NCI-H1105 treated with DMSO at 0.1 percent for 48 hours (cell line): Measurements from ENCODE around the gene GPR17.

Experiments used
- DNase-seq: peaks from one replicate; lab custom pipeline; 2025; lab: John Stamatoyannopoulos, UW

GPR17 gene

DNA sequence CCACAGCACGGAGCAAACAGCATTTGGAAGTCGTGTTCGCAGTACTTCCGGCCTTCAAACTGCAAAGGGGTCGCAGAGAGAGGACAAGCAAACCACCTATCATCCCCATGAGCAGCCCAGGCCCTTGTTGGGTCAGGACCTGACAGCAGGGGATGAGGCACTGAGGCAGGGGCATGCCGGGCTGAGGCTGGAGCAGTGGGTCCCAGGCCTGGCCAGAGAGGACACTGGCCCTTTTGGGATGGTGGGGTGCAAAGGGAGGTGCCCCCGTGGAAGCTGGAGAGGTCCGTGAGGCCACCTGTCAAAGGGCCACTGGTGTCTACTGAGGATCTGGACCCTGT, 8.9 kb downstream of the GPR17 start:
- DNase-seq: no peak

DNA sequence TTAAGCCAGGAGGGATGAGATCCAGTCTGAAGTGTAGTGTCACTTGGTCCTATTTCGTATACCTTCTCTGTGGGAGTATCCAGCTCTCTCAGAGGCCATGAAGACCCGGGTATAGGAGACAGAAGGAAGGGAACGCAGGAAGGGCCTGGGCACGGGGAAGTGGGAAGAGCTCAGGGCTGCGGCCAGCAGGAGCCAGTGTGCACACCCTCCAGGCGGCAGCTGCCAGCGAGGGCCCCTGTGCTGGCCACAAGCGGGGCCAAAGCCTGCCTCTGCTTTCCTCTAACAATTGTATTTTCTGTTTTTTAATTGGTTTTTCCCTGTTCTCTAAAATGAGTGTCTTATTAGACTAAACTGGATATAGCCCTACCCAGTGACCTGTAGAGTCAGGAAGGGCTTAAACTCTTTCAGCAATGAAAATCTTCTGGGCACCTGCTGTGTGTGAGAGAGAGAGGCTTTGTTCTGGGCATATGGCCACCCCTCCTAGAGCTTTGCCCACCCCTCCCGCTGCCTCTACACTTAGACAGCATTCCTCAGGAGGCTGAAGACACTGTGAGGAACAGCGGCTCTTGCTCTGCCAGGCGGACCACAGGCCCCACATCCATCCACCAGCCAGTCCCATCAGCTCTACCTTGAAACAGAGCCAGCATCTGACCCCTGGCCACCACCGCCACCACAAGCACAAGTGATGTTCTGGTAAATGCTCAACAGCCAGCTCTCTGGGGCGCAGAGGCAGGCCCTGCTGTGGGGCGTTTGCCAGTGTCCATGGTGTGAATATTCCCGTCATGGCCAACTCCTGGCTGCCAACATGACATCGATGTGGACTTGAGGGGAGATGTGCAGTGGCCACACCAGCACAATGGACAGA, 9.5 kb downstream of the GPR17 start:
- no peak for DNase-seq

- no peak for DNase-seq
Observed at GRCh38 chr2:127656569-127657231, 10.7 kb downstream of the GPR17 start.

DNA sequence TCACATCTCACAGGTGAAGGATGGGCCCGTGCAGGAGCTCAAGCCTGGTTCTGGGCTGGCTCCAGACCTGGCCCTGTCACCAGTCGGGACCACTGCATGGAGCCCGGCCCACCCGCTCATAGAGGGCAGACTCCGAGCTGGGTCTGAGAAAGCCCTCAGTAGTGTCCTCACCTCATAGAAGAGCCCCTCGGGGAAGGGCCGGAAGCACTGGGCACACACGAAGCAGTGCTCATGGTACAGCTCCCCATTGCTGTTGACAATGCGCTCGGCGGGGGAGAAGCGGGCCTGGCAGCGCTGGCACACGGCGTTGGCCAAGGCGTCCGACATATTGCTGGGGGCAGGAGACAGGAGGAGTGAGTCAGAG, 11.3 kb downstream of the GPR17 start:
- DNase-seq: no peak

DNA sequence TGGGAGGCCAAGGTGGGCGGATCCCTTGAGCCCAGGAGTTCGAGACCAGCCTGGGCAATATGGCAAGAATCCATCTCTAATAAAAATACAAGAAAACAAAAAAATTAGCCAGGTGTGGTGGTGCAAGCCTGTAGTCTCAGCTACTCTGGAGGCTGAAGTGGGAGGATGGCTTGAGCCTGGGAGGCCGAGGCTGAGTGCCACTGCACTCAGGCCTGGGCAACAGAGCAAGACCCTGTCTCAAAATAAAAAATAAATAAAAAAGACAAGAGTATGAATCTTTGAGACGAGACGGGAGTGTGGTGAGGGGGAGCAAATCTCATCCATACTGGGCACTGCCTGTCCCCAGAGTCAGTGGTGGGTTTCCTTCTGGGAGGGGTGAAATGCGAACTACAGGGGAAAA, 12.2 kb downstream of the GPR17 start:
- DNase-seq: no peak

- DNase-seq: no peak
Observed at GRCh38 chr2:127658641-127659407, 12.9 kb downstream of the GPR17 start.

- no peak for DNase-seq
Observed at GRCh38 chr2:127659408-127660290, 13.7 kb downstream of the GPR17 start.

- DNase-seq: no peak
Observed at GRCh38 chr2:127660291-127660578, 14.3 kb downstream of the GPR17 start.

DNA sequence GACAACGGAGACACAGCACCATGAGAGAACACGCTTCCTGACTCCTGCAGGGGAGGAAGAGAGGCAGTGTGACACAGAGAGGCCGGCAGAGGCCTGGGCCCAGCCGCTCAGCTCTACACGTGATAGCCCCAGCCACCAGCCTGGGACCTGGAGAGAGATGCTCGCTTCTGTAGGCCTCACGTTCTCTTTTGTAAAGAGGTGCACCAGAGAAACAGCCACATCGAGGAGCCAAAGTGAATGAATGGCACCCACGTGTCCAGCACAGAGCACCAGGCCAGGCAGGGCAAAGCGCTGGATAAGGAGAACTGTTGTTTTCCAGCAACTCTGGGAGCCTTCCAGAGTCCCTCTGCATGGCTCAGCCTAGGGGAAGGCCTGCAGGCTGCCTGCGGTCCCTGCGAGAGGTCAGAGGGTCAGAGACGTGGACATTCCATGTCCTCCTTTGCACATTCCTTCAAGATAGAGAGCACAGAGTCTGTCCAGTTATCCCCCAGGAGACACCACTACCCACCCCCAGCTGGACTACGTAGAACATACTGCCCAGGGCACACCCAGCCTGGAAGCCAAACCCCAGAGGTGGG, 15.2 kb downstream of the GPR17 start:
- no peak for DNase-seq

DNA sequence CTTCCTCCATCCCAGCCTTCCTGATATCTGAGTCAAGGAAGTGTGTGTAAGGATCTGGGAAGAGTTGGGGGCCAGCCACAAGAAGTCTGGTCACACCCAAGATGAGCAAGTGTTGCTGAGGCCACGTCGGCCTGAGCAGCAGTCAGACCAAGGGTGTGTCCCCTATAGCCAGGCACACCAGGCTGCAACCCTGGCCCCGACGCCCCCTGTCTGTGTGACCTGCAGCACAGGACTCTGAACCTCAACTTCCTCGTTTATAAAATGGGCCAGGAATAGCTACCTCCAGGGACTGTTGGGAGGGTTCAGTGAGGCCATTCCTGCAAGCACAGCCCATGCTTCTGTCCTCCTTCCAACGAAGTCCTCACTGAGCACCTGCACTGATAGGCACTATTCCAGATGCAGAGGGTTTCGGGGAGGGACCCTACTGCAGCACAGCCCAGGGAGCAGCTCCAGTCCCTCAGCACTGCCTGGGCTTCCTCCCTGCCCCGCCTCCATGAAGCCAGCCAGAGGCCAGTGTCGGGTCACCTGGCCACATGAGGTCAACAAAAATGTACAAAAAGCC, 16.1 kb downstream of the GPR17 start:
- no peak for DNase-seq

DNA sequence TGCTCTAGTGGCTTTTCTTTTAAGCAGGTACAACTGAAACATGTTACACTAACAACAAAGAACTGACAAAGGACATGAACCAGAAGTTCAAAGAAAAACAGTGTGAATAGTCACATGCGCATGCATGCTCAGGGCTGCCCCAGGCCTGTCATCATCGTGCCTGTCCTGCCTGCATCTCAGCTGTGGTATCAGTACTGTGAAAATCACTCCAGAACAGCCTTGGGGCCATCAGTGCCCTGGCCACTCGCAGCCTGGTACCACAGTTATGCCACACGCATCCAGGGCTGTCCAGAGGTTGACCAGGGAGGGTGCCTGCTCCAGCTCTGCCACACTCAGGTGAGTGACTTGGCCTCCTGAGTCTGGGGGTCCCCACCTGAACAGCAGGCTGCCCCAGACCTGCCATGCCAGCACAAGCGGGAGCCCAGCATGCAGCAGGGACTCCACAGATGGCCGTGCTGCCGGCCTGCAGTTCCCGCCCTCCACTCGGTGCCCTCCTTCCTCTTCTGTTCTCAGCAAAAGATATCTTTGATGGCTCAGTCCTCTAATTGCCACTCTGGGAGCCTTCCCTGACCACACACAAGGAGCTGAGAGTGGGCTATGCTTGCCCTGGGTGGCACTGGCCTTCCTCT, 17.1 kb downstream of the GPR17 start:
- no peak for DNase-seq

- DNase-seq: no peak
Observed at GRCh38 chr2:127663566-127664064, 17.7 kb downstream of the GPR17 start.

- DNase-seq: peak; percentile 2
Observed at GRCh38 chr2:127664065-127664894, 18.3 kb downstream of the GPR17 start.

GRCh38 chr2:127664895-127665225, 18.9 kb downstream of the GPR17 start:
- DNase-seq: no peak

DNA sequence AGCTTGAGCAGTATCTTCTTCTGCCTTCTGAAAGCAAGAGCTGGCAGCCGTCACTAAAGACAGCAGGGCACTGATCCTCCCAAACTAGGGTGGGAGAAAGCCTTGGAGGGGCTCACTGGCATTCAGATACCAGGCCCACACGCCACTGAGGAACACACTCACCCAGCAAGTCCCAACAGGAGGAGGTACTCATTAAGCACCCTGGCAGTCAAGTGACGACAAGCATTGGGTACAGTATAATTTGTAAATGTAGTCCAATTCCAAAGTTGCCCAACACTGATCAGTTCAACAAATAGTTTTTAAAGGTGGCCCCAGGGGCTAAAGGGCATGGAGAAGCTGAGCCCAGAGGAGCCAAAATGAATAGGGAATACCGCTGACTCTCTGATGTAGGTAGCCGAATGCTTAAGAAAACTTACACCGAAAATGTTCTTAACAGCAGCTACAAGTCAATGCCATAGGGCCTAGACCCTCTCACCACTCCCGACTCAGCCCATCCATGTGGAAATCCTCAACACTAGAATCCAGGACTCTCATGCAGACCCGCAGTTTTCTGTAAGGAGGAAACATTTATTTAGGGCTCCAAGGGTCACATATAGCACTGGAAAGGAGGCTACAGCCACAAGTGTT, 19.4 kb downstream of the GPR17 start:
- no peak for DNase-seq

DNA sequence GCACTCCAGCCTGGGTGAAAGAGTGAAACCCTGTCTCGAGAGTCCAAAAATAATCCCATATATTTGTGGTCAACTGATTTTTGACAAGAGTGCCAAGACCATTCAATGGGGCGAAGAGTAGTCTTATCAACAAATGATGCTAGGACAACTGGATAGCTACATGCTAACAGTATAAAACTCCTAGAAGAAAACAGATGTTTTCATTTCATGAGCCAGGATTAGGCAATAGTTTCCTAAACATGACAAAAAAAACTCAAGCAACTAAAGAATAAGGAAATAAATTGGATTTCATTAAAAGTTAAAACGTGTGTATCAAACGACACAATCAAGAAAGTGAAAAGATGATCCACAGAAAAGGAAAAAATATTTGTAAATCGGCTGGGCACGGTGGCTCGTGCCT, 23.1 kb downstream of the GPR17 start:
- no peak for DNase-seq

DNA sequence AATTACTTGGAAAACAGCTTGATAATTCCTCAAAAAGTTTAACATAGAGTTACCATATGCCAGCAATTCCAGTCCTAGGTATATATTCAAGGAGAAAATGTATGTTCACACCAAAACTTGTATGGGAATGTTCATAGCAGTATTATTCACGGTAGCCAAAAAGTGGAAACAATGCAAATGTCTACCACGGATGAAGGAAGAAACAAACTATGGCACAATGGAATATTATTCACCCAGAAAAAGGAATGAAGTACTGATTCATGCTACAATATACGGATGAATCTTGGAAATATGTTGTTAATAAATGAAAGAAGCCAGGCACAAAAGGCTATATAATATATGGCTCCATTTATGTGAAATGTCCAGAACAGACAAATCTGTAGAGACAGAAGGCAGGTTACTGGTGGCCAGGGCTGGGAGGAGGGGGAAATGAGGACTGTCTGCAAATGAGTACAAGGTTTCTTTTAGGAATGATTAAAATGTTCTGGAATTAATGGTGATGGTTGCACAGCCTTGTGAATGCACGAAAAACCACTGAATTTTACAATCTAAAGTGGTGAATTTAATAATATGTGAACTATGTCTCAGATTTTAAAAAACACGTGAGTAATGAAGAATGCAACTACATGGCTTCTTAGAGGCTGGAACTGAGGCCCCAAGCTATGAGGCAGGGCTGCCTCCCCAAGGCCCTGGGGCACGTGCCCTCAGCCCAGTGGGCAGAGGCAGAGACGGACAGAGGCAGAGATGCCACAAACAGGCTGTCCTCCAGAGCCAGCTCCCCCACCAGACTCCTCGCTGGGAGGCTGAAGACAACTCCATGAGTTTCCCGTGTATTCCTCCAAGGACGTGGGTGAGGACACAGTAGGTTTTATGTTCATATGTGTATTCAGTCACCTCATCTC, 24.4 kb downstream of the GPR17 start:
- DNase-seq: no peak

DNA sequence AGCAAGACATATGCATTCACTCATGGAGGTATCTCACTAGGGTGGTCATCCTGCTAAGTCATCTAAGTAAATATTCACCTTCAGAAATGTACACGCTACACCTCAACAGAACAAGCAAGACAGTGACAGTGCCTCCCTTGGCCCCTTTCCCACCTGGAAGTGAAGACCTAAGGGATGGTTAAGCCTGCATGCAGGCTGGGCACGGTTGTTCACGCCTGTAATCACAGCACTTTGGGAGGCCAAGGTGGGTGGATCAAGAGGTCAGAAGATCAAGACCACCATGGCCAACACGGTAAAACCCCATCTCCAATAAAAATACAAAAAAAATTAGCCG, 25.0 kb downstream of the GPR17 start:
- DNase-seq: no peak
